Stimulated activated CD4-positive, alpha-beta T cell treated with anti-CD3 and anti-CD28 coated beads, Interleukin-12 subunit alpha, Interleukin-12 subunit beta, amount 100 ng/mL, for 24 hours (primary cell): ENCODE data around the gene NOXA1.
A peak's percentile ranks its signal among the peaks of the same experiment; 100 is the strongest.

Experiments
- DNase-seq, 2 experiments: peaks; one replicate each; pipeline ENCODE4 v3.0.0-alpha.2; 2020; ENCODE audit warnings: low read depth in 2 of 2

NOXA1 gene

DNA sequence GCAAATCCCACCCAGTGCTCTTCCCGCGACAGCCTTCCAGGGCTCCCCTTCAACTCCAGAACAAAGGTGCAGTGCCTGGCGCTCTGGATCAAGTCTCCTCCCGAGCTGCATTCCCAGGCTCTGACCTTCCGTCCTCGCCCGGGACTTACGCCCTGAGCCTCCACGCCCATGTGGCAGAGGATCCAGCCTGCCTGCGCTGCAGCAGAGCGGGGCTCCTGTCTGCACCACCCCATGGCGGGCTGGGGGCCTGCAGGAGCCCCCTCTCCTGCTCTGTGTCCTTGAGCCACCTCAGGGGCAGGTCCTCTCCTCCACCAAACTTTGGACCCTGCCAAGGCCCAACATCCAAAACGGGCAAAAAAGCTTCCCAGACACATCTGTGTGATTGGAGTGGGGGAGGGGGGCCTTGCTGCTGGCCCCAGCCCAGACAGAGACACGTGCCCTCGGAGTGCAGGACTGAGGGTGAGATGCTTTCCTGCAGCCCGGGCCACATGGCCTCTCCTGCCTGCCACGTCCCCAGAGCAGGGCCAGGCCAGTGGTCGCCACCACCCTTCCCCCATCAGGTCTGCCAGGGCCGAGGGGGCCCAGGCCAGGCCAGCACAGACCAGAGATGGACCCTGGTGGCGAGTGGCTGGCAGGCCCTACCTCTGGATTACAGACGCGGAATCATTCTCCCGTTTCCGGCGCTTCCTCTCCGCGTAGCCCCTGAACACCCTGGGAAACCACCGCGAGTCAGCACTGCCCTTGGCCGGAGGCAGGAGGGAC is 31.6 kb downstream of the NOXA1 start:
- DNase-seq = no peak

DNA sequence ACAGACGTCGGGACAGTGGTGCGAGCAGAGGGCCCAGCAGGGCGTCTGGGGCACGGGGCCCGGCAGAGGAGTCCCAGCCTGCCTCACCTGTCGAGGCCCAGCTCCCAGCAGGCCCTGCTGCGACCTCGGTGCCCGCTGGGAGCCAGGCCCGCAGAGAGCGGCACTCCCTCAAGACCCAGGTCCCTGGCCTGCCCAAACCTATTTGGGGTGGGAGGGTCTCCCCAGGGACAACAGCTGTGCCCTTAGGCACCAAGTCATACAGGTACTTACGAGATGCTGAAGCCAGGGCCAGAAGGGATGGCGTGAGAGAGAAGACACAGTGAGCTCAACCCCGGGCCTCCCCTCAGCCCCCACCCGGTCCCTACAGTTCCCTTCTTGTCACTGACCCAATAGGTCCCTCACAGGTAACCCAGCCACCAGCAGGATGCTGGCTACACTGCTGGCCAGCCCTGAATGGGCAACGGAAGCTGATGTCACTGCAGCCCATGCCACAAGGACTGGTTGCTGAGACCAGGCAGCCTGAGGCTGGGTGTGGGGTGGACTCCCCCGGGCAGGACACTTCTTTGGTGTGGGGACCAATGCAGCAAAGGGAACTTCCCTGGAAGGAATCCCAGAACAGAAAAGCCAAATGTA is 32.3 kb downstream of the NOXA1 start:
- DNase-seq = no peak

DNA sequence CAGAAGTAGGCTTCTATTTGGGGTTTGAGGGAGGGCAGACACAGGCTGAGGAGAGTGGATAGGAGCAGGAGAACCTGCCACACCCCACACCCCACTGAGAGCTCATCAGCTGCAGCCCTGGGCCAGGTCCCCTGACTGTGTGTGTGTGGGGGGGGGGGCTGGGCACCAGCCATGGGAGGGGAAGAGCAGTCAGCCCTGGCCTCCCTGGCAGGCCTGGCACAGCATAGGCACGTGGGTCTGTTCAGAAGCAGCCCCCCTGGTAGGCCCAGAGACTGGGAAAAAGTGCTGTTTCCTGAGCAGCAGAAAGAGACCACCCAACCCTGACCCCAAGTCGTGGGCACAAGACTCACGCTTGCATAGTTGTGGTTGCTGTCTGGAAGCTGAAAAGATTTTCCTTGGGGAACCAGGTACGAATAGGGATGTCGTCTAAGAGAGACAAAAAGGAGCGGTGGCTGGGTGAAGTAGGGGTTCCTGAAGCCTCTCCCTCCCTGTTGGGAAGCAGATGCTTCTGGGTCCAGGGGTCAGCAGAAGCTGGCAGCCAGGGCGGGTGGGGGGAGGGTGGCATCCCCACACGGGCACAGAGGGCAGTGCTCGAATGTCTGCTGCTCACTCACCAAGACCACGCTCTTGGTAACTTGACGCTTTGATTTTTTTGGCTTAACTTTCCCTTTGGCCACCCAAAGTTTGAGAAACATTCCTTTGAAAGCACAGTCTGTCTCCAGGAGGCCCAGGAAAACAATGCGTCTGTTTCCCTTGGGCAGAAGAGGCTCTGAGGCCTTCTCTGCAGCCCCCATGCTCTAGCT is 33.1 kb downstream of the NOXA1 start:
- no peak for DNase-seq

DNA sequence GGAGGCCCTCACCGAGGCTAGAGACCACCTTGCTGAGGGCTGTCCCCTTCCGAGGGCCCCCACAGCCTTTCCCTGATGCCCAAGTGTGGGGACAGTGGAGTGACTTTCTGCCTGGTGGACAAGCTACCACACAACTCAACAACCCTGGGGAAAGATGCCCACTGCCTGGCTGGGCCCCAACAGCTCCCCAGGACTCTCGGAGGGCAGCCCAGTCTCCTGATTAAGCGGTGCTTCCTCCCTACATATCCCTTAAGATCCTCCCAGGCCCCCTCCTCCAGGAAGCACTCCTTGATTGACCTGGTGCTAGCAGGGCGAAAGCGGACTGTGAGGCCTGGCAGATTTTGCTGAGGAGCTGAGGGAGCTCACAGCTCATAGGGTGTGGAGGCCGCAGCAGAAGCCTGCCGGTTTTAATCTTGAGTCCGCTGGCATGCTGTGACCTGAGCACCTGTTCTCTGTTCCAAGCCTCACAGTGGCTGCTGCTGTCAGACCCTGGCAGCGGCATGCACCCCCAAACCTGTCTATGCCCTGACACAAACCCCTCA is 33.7 kb downstream of the NOXA1 start:
- DNase-seq = no peak

DNA sequence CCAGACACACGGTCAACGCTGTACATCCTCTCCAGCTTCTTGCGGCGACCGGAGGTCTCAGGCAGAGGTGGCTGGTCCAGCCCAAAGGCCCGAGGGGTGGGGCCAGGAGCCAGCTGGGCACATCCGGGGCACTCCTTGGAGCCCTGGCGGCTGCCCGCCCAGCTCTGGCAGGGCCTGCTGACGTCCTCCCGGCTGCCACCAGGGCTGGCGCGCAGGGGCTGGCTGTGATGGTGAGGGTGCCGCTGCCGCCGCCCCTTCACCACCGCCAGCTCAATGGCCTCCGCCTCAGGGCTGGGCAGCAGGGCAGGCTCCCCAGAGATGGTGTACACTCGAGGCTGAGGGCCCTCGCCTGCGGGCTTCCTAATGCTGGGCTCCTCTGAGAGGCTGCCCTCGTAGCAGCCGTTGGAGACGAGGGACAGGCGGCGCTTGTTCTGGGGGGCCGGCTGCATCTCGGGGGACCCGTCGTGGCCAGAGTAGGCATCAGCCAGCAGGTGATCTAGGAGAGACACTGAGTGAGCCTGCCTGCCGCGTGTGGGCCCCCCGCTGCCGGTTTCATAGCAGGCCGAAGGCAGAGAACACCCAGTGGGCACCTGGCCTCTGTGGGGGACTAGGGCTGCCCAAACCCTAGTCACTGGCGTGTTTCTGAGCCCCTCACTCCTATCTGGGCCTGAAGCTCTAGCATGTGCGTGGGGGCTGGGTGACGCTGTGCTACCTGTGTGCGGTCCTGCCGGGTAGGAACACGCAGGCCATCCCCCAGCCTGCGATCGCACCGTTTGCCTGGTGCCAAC is 34.4 kb downstream of the NOXA1 start:
- DNase-seq = no peak

DNA sequence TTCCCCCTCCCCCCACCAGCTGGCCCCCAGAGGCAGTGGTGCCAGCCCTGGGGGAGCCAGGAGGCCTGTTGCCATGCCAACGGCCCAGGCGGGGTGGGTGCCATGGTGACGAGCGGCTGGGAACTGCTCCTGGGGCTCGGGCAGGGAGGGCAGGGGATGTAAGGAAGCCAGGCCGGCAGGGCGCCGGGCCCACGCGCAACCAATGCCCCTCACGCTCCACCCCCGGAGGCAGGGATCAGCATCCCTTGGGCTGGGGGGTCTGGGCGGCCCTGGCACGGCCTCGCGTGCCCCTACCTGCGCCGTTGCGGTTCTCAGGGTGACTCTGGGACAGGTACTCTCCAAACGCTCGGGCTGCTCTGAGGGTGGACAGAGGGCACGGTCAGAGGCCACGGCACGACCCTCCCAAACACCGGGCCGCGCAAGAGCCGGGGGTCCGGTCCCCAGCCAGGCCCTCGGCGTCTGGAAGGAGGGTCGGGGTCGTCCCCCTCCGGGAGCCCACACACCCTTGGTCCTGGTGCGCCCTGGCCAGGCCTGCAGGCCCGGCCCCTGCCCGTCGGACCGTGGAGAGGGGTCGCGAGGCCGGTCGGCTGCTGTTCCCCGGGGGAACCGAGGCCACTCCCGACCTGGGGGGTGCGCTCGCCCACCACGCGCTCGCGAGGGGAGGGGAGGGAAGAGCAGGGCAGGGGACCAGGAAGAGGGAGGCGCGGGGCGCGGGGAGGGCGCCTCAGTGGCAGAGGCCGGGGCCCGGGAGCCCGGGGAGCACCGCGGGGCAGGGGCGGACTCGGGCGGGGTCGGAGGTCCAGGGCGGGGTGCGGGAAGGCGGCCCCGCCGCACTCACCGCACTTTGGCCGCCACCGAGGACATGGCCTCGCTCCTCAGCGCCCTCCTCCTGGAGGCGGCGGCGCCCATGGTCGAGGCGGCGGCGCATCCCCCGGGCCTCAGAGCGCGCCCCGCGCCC is 35.3 kb downstream of the NOXA1 start:
- no peak for DNase-seq

DNA sequence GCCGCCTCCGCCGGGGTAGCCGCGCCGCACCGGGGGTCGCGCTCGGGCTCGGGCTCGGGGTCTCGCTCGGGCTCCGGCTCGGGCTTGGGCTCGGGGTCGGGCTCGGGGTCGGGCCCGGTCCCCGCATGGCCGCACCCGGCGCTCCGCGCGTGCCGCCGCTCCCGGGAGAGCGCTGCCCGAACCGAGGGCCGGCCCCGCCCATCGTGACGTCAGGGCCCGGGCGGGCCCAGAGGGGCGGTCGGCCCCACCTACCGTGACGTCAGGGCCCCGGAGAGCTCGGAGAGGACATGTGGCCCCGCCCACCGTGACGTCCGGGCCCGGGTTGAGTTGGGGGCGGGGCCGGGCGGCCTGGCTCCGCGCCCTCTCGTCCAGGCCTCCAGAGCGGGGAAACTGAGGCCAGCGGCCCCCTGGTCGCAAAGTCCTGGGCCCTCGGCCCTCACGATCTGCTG is 36.0 kb downstream of the NOXA1 start, which contains the start of gene NSMF:
Gene NSMF (minus strand): TSS at position 183 of the 449 bp plus-strand sequence. CDS start 232 bp downstream, outside the sequence.
- peak; percentile 83 to 91 for DNase-seq

DNA sequence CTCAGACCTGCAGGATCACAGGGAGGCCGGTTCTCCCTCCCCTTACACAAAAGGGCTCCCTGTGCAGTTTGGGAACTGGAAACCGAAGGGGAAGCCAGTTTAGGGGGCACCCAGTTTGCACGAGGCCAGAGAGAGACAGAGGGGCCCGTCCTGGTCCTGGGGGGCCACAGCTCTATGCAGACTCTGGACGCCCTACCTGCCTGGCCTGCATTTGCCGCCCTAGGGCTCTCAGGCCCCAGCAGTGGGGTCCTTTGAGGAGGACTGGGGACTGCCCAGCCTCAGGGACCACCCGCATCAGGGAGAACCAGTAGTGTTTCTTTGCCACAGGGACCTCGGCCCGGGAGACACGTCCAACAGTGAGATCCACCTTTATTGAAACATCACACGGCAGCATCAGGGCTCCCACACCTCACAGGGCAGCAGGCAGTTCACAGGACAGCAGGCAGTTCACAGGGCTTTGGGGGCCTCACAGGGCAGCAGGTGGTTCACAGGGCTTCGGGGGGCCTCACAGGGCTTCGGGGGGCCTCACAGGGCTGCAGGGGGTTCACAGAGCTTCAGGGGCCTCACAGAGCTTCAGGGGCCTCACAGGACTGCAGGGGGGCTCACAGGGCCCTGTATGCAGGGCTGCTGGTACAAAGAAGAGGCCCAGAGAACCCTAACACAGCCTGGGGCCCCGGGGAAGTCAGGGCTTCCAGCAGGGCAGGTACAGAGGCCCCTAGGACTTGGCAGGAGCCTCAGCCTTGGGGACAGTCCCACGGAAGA is 36.6 kb downstream of the NOXA1 start:
- no peak for DNase-seq

DNA sequence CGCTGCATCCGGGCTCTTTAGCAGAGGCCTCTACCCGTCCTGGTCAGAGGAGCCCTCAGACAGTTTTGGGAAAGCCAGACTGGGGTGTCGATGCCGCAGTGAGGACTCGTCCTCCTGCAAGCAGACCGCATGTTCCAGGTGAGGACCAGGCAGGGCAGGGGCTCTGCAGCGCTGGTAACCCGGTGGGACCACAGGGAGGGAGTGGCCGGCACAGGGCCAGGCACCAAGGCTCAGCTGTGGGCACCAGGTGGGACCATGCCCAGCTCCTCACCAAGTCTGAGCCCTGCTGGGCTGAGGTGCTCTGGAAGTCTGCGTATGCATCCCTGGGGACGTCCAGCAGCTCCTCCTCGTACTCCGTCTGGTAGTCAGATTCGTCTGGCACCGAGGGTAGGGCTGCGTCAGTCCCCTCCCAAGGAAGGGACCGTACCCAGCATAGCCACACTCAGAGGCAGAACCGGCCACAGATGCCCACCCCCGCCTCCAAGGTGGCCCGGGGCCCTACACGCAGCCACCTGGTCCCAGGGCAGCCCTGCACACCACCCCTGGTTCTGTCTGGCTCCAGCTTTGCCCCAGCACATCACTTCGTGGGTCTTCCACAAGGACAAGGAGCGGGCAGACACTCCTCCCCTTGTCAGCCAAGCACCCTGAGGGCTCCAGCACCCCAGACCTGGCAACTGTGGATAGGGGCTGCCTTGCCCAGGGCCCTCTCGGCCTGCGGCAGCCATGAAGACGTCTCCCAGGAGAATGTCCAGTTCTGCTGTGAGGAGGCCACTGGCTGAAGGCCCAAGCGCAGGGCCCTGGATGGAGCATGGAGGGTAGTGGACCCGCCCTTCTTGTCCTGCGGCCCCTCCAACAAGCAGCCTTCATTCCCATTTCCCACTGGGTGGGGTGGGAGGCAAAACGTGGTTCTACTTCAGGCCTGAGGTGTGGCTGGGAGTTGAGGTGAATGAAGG is 37.4 kb downstream of the NOXA1 start:
- DNase-seq = no peak

DNA sequence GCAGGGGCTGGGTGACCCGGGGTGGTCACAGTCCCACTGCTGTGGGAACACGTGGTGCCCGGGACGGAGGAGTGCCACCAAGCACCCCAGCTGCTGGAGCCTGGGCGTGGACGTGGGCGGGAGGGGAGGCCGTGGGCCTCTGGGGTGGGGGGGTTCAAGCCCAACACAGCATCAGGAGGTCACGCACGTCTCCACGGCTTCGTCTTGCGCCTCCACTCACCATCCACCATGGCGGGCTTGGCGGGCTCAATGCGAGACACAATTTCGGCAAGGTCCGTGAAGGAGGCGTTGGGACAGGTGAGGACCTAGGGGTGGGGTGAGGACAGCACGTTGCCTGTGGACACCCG is 38.1 kb downstream of the NOXA1 start:
- no peak for DNase-seq

DNA sequence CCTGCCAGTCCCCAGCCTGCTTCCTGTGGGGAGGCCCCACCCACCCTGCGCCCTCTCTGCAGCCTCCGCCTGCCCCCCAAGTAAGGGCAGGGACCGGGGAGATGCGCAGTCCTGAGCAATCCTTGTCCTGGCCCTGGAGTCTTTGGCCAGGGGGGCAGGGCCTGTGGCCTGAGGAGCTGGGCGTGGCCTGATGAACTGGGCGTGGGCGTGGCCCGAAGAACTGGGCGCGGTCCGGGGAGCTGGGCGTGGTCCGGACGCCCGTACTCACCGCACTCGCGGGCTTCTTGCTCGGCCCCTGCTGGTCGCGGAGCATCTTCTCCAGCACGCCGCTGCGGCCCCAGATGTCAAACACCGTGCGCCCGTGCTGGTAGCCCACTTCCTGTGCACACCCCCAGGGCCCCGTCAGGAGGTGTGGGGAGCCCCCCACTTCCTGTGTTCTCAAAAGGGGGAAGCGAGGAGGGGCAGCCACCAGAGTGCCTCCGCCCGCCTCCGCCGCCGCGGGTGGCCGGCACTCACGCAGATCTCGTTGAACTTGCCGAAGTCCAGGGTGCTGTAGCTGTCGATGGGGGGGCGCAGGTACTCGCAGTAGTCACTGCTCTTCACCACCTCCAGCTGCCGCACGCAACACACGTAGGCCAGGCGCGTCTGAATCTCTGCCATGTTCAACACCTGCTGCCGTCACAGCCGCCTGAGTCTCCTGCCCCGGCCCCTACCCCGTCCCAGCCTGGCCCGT is 38.6 kb downstream of the NOXA1 start:
- DNase-seq = peak; percentile 40 to 72

DNA sequence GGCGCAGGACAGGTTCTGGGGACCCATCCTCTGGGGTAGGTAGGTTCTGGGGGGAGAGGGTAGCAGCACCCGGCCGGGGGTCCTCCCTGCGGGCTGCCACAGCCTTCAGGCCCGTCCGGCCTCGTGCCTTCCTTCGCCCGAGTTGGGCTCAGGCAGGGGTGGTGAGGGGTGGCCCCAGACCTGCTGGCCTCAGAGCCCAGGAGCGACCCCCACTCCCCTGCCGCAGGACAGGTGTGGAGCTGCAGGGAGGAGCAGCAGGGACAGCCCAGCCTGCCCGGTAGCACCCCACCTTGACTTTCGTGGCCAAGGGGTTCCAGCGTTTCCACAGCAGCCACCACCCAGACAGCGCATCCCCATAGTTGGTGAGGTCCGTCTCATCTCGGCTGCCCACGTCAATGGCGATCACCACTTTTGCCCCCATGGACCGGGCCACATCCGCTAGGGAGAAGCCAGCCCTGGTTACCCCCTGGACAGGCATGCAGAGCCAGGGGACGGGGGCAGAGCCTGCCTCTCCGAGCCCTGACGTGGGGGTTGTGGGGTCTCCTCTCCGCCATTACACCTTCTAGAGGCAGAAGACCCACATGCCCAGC is 39.3 kb downstream of the NOXA1 start:
- no peak for DNase-seq

DNA sequence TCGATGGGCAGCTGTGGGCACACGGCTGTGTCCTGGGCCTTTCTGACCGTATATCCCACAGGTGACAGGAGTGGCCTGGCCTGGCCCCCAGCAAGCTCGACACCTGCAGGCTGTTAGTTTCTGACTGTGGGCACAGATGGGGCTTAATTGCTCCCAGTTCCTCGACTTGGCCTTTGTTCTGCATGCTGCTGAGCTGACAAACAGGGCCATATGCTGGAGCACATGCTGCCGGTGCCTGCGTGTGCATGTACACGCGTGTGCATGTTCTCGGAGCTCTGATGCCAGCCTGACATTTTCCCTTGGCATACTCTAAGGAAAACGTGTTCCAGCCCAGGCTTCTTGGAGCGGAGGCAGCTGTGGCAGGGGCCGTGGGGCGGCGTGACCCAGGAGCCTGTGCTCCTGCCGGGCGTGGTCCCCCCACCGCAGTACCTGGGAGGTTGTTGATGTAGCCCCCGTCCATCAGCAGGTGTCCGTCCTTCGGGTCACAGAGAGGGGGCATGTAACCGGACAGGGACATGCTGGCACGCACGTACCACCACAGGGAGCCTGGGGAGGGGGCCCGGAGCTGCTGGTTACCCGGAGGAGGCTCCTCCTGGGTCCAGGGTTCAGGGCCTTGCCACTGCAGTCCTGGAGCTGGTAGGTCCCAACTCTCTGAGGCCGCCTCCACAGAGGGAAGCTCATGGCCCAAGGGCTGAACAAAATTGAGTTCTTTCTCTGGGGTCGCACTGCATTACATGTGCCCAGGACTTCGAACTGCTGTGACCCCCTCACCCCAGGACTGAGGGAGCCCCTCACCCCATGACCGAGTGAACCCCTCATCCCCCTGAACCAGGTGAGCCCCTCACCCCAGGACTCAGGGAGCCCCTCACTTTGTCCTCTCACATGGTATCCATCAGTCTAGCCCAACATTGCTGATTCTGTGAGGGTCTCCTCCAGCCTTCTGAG is 40.1 kb downstream of the NOXA1 start:
- DNase-seq = no peak

DNA sequence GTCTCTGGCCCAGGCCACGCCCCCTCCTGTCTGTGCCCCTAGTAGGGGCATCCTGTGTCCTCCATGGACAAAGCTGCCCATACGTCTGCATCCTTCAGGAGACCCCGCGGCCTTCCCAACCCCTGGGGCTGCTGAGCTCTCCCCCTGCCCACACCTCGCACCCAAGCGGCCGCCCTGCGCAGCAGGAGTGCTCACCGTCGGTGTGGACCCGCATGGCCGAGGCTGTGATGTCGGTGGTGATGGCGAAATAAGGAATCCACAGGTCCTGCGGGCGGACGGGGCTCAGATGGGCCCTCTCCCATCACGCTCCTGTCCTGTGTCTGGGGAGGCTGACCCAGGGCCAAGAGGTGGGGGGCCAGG is 40.7 kb downstream of the NOXA1 start:
- DNase-seq = no peak

DNA sequence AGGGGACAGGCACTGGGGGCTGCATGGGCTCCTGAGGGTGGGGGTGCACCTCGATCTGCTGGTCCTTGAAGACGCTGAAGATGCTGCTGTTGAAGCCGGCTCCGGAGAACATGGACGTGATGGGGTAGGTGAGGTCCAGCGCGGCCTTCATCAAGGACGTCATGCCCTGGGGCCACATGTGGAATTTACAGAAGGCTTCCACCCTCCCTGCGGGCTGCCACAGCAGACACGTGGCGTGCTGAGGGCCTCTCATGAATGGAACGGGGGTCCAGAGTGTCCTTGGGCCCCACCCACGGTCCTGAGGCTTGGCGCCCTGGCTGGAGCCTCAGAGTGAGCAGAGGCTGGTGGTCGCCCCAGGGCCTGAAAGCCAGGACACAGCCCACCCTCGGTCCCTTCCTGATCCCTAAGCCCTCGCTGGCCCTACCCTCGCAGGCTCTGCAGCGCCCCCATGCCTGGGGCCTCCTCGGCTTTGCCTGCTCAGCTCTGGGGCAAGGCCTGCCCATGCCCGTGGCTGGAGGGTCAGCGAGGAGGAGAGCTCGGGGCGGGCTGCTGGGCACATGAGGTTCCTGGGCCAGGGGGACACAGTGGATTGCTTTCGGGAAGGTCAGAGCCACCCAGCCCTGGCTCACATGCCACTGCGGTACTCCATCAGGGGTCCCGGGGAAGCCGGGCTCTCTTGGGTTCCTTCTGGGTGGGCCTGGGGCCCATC is 41.3 kb downstream of the NOXA1 start:
- no peak for DNase-seq
